ENCODE results near the gene OXLD1. TPM values are rescaled to one million over a fixed set of nuclear protein-coding genes. Genes with fewer than 3 reads are reported as not detected.

Gene OXLD1
- total RNA-seq, 1 donor from 2014 or later: 28.1 TPM

DNA sequence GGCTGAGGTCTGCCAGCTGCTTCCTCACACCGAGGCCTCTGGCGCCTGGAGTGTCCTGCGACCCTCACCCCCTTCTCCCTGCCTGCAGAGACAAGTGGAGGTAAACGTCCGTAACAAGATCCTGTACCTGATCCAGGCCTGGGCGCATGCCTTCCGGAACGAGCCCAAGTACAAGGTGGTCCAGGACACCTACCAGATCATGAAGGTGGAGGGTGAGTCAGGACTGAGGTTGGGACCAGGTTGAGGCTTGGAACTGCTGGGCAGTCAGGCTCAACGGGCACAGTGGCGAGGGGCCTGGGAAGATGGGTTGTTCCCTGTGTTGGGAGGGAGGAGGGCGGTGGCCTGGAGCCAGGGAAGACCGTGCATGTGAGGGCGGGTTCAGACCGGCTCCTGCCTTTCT lies 22.2 kb upstream of the OXLD1 start:
- Mint-ChIP-seq H3K4me3 (no peak overlapping the region), H3K27ac (no peak overlapping the region), H3K9me3 (no peaks in the 10 kb centered on the region), H3K36me3 (peaks cover 3% of the 10 kb centered on the region), H3K4me1 (ENCODE audit: unreplicated experiment) (peaks cover 7% of the 10 kb centered on the region), H3K27me3 (no peaks in the 10 kb centered on the region)
- TF ChIP-seq, protein P1, sequence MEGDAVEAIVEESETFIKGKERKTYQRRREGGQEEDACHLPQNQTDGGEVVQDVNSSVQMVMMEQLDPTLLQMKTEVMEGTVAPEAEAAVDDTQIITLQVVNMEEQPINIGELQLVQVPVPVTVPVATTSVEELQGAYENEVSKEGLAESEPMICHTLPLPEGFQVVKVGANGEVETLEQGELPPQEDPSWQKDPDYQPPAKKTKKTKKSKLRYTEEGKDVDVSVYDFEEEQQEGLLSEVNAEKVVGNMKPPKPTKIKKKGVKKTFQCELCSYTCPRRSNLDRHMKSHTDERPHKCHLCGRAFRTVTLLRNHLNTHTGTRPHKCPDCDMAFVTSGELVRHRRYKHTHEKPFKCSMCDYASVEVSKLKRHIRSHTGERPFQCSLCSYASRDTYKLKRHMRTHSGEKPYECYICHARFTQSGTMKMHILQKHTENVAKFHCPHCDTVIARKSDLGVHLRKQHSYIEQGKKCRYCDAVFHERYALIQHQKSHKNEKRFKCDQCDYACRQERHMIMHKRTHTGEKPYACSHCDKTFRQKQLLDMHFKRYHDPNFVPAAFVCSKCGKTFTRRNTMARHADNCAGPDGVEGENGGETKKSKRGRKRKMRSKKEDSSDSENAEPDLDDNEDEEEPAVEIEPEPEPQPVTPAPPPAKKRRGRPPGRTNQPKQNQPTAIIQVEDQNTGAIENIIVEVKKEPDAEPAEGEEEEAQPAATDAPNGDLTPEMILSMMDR (conservative IDR thresholded peaks at IDR 0.05): no peak
- no peak for DNase-seq (ENCODE audit: extremely low spot score, unreplicated experiment)

DNA sequence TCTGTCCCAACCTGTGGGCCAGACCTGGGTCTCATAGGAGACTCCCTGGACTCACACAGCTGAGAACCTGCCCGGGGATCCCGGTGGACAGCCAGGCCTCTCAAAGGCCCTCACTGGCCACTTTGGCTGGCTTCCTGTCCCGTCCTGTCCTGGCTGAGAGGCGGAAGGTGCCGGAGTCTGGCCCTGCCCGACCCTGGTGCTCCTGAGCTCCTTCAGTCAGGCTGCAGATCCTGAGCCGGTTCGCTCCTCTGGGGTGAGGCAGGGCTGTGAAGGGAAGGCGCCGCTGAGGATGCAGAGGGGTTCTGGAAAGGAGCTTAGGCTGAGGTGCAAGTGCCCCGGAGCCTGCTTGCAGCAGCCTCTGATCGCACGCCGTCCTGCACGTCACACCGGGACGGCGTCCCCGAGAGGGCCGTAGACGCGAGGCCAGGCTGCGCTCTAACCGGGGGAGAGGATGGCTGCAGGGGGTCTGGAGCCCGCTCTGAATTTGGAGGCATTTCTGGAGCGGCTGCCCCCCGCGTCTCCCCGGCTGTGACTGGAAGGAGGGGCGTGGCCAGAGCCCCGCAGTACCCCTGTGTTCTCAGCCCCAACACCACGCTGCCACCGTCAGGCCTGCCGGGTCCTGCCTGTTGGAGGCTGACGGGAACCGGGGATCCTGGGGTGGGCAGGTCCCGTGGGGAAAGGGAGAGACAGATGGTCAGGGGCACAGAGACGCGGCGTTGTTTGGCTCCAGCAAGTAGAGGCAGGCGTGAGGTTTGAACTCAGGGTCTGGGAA lies 21.6 kb upstream of the OXLD1 start:
- Mint-ChIP-seq H3K27me3 (no peaks in the 10 kb centered on the region), H3K36me3 (peaks cover 4% of the 10 kb centered on the region), H3K4me1 (ENCODE audit: unreplicated experiment) (peaks cover 9% of the 10 kb centered on the region), H3K9me3 (no peaks in the 10 kb centered on the region), H3K4me3 (no peak overlapping the region), H3K27ac (no peak overlapping the region)
- TF ChIP-seq, protein P1 (conservative IDR thresholded peaks at IDR 0.05): no peak
- no peak for DNase-seq (ENCODE audit: extremely low spot score, unreplicated experiment)

DNA sequence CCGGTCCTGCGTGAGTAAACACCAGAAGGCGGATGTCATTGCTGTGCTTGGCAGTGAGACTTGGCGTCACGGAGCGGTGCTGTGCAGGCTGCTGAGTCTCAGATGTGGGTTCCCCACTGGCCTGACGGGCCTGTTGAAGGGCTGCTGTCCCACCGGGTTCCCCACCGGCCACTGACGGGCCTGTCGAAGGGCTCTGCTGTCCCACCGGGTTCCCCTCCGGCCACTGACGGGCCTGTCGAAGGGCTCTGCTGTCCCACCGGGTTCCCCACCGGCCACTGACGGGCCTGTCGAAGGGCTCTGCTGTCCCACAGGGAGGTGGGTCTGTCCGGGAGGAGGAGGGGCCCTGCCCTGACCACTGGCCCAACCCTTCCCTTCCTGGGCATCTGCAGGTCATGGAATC lies 20.2 kb upstream of the OXLD1 start:
- TF ChIP-seq, protein P1 (conservative IDR thresholded peaks at IDR 0.05): no peak
- no peaks in the 10 kb centered on the region for H3K27me3 Mint-ChIP-seq
- H3K9me3 Mint-ChIP-seq: no peaks in the 10 kb centered on the region
- peaks cover 14% of the 10 kb centered on the region for H3K4me1 Mint-ChIP-seq (ENCODE audit: unreplicated experiment)
- DNase-seq (ENCODE audit: extremely low spot score, unreplicated experiment): no peak
- peaks cover 4% of the 10 kb centered on the region for H3K36me3 Mint-ChIP-seq
- H3K4me3 Mint-ChIP-seq: no peak overlapping the region
- H3K27ac Mint-ChIP-seq: no peak overlapping the region

DNA sequence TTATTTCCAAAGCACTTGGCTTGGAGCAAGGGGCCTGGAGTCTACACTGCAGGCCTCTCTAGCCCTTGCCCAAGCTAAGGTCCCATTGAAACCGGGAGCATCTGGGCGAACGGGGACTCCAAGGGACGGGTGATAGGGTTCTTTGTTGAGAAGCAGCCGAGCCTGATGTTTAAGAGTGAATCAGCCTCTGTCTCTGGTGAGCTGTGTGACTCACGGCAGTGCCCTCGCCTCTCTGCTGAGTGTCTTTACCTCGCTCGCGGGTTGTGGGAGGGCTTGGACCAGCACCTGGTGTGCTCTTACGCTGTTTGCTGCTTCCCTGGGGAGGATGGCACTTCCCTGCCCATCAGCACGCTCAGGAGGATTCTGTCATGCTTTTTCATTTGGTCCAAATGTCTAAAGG lies 18.7 kb upstream of the OXLD1 start:
- peaks cover 14% of the 10 kb centered on the region for H3K4me1 Mint-ChIP-seq (ENCODE audit: unreplicated experiment)
- no peak for DNase-seq (ENCODE audit: extremely low spot score, unreplicated experiment)
- TF ChIP-seq, protein P1 (conservative IDR thresholded peaks at IDR 0.05): no peak
- H3K36me3 Mint-ChIP-seq: peaks cover 4% of the 10 kb centered on the region
- no peaks in the 10 kb centered on the region for H3K27me3 Mint-ChIP-seq
- H3K27ac Mint-ChIP-seq: peak overlapping the region; percentile 81
- no peaks in the 10 kb centered on the region for H3K9me3 Mint-ChIP-seq
- H3K4me3 Mint-ChIP-seq: peak overlapping the region; percentile 87

DNA sequence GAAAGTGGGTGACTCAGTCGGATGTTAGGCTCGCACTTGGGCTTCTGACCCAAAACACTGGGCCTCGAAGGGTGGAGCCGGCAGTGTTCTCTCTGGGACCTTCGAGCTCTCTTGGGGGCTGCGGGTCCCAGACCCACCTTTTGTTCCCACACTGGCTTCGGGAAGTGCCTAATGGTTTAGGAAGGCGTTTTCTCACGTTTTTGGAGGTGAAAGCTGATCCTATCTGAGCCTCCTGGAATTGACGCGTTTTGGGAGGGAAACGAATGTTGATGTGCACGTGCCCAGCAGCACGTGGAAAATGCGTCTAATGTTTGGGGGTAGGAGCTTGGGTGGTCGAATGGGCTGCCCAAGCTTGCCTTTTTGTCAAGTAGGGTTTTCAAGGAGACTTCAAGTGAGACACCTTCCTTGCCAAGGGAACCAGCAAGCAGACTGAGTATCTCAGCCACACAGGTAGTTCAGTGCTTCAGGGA lies 18.1 kb upstream of the OXLD1 start:
- Mint-ChIP-seq H3K27ac (peak overlapping the region; percentile 81), H3K36me3 (peaks cover 4% of the 10 kb centered on the region), H3K27me3 (no peaks in the 10 kb centered on the region), H3K9me3 (no peaks in the 10 kb centered on the region), H3K4me3 (peak overlapping the region; percentile 87), H3K4me1 (ENCODE audit: unreplicated experiment) (peaks cover 14% of the 10 kb centered on the region)
- TF ChIP-seq, protein P1 (conservative IDR thresholded peaks at IDR 0.05): no peak
- no peak for DNase-seq (ENCODE audit: extremely low spot score, unreplicated experiment)
